NCI-H345 (cell line): ENCODE results near the gene TTC39C.

Experiments used
- DNase-seq: peaks from one replicate; lab custom pipeline; 2025; lab: John Stamatoyannopoulos, UW

The TTC39C gene

DNA sequence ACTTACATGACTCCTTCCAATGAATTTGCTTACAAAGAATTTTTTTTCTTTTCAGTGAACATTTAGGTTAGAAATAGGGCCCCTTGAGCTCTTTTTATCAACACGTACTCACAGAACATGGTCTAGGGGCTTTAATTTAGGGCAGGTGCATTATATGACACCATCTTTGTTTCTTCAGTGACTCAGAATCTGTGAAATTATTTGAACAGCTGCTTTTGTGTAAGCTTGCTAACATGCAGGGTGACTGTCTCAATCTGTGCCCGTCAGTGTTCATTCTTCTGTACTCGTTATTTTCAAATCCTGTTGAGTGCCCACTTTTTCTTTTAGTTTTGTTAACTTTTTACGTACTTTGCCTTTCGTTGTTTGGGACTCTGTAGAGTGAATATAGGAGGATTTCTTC lies 71.5 kb downstream of the TTC39C start:
- peak; percentile 49 for DNase-seq

- no peak for DNase-seq
These were observed 74.5 kb downstream of the TTC39C start for GRCh38 chr18:24089076-24089475.

- no peak for DNase-seq
These were observed 75.2 kb downstream of the TTC39C start for GRCh38 chr18:24089515-24090337.

GRCh38 chr18:24090876-24091275 lies 76.3 kb downstream of the TTC39C start:
- DNase-seq: no peak

DNA sequence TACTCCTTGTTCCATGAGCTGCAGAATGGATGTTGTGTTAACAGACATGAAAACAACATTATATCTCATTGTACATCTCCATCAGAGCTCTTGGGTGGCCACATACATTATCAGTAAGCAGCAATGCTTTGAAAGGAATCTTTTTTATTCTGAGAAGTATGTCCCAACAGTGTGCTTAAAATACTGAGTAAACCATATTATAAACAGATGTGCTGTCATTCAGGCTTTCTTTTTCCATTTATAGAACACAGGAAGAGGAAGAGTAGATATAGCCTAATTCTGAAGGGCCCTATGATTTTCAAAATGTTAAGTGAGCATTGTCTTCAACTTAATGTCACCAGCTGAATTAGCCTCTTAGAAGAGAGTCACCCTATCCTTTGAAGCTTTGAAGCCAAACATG lies 80.0 kb downstream of the TTC39C start:
- no peak for DNase-seq

DNA sequence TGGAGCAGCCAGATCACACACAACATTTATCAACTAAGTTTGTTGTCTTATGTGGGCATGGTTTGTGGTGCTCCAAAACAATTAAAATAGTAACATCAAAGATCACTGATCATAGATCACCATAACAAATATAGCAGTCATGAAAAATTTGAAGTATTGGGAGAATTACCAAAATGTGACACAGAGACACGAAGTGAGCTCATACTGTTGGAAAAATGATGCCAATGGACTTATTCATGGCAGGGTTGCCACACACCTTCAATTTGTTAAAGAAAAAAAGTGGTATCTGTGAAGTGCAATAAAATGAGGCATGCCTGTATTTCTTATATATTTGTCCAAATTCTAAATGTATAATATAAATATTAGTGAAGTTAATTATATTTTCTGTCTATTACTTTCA lies 81.4 kb downstream of the TTC39C start:
- DNase-seq: no peak

GRCh38 chr18:24103320-24104021 lies 88.9 kb downstream of the TTC39C start:
- no peak for DNase-seq

GRCh38 chr18:24104486-24104885 lies 89.9 kb downstream of the TTC39C start:
- DNase-seq: no peak

DNA sequence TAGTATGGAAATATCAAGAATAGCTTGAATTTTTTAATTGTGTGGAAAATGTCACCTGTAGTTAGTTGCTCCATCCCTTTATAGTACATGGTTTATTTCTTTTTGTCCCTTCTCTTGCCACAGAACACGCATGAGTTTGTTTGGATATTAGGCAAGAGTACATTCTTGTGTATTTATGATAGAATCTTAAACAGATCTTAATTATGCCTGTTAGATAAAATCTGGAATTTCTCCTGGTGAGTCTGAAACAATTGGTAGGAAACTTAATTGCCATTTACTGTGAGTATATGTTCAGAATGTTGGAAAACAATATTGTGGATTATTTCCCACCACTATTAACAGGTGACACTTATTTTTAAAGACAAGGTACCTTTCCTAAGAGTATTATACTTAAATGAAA lies 94.1 kb downstream of the TTC39C start:
- no peak for DNase-seq

GRCh38 chr18:24111936-24112335 lies 97.4 kb downstream of the TTC39C start:
- DNase-seq: no peak

- no peak for DNase-seq
These were observed 97.9 kb downstream of the TTC39C start for GRCh38 chr18:24112464-24112863.

DNA sequence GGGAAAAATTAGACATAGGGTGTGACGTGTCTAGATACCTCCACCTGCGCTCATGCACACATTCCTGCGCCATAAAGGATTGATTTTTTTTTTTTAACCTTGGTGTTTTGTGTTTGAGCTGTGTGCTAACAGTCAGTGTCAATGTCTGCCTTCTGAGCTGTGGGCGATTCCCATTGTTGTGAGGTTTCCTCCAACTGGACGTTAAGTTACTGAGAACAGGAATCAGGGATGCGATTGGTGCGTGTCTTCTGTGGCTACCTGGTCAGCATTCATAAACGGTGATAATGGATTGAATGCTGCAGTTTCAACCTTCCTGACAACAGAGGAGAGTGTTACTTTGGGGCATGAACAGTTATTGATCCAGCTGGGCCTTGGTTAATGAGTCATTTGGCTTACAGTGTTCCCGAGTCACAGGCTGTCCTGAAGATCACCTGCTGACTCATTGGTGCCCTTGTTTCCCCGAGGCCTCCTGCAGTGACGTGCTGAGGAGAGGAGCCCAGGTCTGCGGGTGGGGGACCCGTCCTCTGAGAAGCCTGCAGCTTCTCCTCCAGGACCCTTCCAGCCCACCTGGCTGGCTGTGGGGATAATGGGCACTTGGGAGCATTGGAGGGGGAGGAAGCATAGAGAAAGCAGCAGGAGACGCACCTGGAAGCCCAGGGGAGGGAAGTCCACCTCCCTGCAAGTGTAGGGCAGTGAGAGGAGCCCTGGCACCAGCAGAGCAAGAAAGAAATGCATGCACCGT lies 98.5 kb downstream of the TTC39C start:
- DNase-seq: peak; percentile 71

DNA sequence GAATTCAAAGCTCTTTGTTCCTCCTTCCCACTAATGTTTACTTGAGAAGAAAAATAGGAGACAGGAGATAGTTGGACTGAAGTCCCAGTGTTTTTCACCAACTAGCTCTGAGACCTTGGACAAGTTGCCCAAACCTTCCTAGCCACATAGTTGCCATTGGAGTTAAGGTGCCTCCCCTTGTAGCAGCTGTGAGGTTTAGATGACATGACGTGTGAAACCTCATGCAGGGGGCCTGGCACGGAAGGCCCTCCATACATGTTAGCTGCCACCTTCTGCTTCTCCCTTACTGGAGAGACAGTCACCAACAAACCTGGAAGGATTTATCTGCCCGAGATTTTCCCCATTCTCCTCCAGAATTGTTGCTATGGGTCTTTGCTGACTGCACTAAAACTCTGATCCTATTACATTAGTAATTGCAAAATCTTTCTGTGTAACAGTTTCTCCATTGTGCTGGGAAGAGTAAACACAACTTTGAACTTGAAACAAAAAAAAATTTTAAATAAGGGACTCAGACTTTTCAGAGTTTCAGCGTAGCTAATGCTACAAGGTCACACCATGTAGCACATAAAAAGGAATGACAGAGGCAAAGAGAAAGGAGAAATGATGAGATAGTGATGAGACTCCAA lies 100.5 kb downstream of the TTC39C start:
- DNase-seq: no peak

- no peak for DNase-seq
These were observed 101.1 kb downstream of the TTC39C start for GRCh38 chr18:24115628-24116027.

- DNase-seq: peak; percentile 77
These were observed 104.4 kb downstream of the TTC39C start for GRCh38 chr18:24118750-24119577.

- DNase-seq: no peak
These were observed 106.1 kb downstream of the TTC39C start for GRCh38 chr18:24120676-24121075.

GRCh38 chr18:24121625-24122024 lies 107.1 kb downstream of the TTC39C start:
- no peak for DNase-seq

DNA sequence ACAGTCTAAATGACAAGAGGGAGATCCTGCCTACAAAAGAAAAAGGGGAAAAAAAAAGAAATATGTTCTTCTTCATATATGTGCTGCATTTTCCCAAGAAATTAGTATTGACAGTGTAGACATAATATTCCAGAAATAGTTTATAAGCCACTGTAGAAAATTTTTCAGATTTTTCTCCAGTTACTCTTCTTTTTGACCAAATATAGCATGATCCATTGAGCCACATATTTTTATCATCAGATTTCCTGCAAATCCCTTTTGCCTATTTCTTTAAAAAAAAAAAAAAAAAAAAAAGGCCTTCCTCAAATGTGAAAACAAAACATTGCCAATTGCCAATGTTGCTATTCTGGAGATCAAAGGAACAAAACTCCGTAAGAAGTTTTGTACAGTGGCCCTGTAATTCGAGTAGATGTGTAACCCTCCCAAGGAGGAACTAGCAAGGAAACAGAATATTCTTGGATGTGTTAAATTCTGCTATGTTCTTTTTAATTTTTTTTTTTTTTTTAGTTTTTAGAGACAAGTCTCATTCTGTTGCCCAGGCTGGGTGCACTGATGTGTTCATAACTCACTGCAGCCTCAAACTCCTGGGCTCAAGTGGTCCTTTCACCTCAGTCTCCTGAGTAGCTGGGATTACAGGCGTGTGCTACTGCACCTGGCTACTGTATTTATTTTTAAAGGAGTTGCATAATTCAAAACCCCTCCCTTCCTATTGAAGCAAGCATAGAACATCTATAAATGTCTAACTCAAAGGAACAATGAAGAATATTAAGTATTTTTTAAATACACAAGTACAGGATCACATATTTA lies 111.8 kb downstream of the TTC39C start:
- peak; percentile 19 for DNase-seq

DNA sequence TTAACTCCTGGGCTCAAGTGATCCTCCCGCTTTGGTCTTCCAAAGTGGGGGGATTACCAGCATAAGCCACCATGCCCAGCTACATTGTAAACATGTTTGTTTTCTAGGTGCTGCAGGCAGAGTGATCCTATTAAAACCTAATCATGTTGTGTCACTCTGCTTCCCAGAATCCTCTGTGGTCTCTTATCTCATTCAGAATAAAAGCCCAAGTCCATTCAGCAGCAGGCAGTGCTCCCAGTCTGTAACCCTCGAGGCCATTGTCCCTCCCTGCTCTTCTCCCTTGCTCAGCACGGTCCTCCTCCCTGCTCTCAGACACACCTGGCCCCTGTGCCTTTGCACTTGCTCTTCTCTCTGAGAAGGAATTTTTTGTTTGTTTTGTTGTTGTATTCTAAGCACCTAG lies 113.2 kb downstream of the TTC39C start:
- DNase-seq: no peak

DNA sequence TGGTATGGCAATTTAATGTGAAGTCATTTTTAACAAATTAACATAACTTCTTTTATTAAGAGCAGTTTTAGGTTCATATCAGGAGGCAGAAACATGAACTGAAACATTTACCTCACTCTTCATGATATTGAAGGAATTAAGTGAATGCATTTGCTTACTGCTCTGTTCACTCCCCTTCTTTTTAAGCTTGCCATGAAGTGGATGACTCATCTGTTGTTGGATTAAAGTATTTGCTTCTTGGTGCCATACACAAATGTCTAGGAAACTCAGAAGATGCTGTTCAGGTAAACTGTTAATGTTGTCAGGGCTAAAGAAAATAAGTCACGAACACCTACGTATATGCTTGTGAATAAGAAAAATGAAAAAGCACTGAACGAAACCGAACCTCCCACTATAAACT lies 114.1 kb downstream of the TTC39C start:
- no peak for DNase-seq

DNA sequence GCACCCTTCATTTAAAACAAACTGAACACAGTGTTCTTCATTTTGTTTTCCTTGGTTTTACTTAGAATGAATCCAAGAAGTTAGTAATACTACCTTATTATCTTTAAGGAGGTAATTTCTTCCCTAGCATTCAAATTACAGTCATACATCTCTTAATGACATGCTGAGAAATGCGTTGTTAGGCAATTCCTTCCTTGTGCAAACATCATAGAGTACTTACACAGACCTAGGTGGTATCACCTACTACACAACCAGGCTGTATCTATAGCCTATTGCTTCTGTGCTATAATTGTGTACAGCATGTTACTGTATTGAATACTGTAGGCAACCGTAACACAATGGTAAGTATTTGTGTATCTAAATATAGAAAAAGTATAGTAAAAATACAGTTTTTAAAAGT lies 115.9 kb downstream of the TTC39C start:
- DNase-seq: no peak
